Astrocyte (in vitro differentiated cells and primary cell): Measurements from ENCODE around the gene SUOX. TPM values are rescaled to one million over a fixed set of nuclear protein-coding genes. Genes with fewer than 3 reads are reported as not detected.
"Not testable (repeated sequence)": the region's sequence is repeated elsewhere in the genome, so short reads cannot be mapped to it uniquely, and the experiment has no call there.

Source experiments
- DNase-seq: peaks from one replicate; pipeline ENCODE4 v3.0.0-alpha.2; 2010; ENCODE audit warnings: low read depth
- FAIRE-seq: peaks from 2 replicates; lab custom pipeline; 2011; peaks lifted over from hg19 to GRCh38; lab: Jason Lieb, UNC
- H2AFZ ChIP-seq: 2 replicates; pipeline ENCODE4 v1.6.0; 2012; ENCODE audit warnings: low read depth, low read length, inconsistent platforms
- H3K27ac ChIP-seq: 2 replicates; pipeline ENCODE4 v1.5.1; 2011; ENCODE audit warnings: low read depth, low read length, inconsistent platforms
- H3K27me3 ChIP-seq: 2 replicates; pipeline ENCODE4 v1.6.0; 2011; ENCODE audit warnings: low read length, inconsistent platforms; ENCODE audit not compliant: insufficient read depth
- H3K36me3 ChIP-seq: 2 replicates; pipeline ENCODE4 v1.5.1; 2011; ENCODE audit warnings: low read length, inconsistent platforms; ENCODE audit not compliant: insufficient read depth
- H3K4me1 ChIP-seq: 2 replicates; pipeline ENCODE4 v1.5.1; 2011; ENCODE audit warnings: low read length, inconsistent platforms; ENCODE audit not compliant: insufficient read depth
- H3K4me2 ChIP-seq: 2 replicates; pipeline ENCODE4 v1.6.0; 2012; ENCODE audit warnings: low read length, inconsistent platforms
- H3K4me3 ChIP-seq: 2 replicates; pipeline ENCODE4 v1.5.1; 2011; ENCODE audit warnings: low read depth, mild to moderate bottlenecking, low read length, inconsistent platforms; ENCODE audit not compliant: insufficient read depth
- H3K79me2 ChIP-seq: 2 replicates; pipeline ENCODE4 v1.6.0; 2012; ENCODE audit warnings: mild to moderate bottlenecking, low read length, inconsistent platforms; ENCODE audit not compliant: insufficient read depth
- H3K9ac ChIP-seq: 2 replicates; pipeline ENCODE4 v1.6.0; 2012; ENCODE audit warnings: mild to moderate bottlenecking, low read length, inconsistent platforms
- H3K9me3 ChIP-seq: 2 replicates; pipeline ENCODE4 v1.5.1; 2012; ENCODE audit warnings: low read depth, mild to moderate bottlenecking, low read length, inconsistent platforms; ENCODE audit not compliant: insufficient read depth
- H4K20me1 ChIP-seq: 2 replicates; pipeline ENCODE4 v1.6.0; 2012; ENCODE audit warnings: low read length, inconsistent platforms; ENCODE audit not compliant: insufficient read depth
- H3K27ac Mint-ChIP-seq: one replicate; pipeline ENCODE4 v1.8.0; 2021; ENCODE audit warnings: mild to moderate bottlenecking, mixed read lengths; ENCODE audit not compliant: unreplicated experiment
- H3K27me3 Mint-ChIP-seq: one replicate; pipeline ENCODE4 v1.8.0; 2021; ENCODE audit warnings: low read depth, mixed read lengths; ENCODE audit not compliant: unreplicated experiment
- H3K36me3 Mint-ChIP-seq: one replicate; pipeline ENCODE4 v1.8.0; 2021; ENCODE audit warnings: low read depth, mixed read lengths; ENCODE audit not compliant: unreplicated experiment
- H3K4me1 Mint-ChIP-seq: one replicate; pipeline ENCODE4 v1.8.0; 2021; ENCODE audit warnings: low read depth, mixed read lengths; ENCODE audit not compliant: unreplicated experiment
- H3K4me3 Mint-ChIP-seq: one replicate; pipeline ENCODE4 v1.8.0; 2021; ENCODE audit warnings: mild to moderate bottlenecking, moderate library complexity, mixed read lengths; ENCODE audit not compliant: unreplicated experiment
- H3K9me3 Mint-ChIP-seq: one replicate; pipeline ENCODE4 v1.8.0; 2021; ENCODE audit warnings: mild to moderate bottlenecking, mixed read lengths; ENCODE audit not compliant: unreplicated experiment
- EZH2 ChIP-seq: IDR thresholded peaks from 2 replicates; pipeline ENCODE4 v1.6.1; 2012; ENCODE audit warnings: mild to moderate bottlenecking, low read length, inconsistent platforms; ENCODE audit not compliant: insufficient read depth
- total RNA-seq: library from RNA; stranded (reverse); gene quantifications from 2 replicates; pipeline ENCODE4 v1.2.1, GENCODE V29; 2021
- TF ChIP-seq, protein P1 (sequence below): IDR thresholded peaks from 2 replicates; pipeline ENCODE4 v1.5.1; 2011; ENCODE audit warnings: low read depth, mild to moderate bottlenecking, inconsistent platforms, low read length, moderate library complexity; ENCODE audit not compliant: insufficient read depth

The SUOX gene
- total RNA-seq, 1 donor from 2014 or later, result 14.3 TPM

DNA sequence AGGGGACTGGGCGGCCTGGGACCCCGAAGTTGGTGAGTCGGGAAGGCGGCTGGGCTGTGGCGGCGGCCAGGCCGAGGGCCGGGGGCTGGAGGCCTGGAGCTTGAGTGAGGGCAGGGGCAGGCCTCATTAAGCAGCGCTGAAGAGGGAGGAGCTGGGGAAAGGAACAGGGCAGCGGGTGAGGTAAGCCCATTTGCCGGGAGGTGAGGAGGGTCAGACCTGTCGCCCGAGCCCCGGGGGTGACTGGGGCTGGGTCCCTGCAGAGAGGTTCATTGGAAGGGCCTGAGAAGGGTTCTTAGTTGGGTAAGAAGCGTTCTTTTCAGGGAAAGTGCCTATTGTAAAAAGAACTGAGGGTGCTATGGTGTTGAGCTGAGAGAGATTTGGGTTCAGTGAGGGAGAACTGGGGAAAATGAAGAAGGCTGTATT lies 22.8 kb upstream of the SUOX start:
- H3K4me1 ChIP-seq, result peaks cover 12% of the 10 kb centered on the region
- peak overlapping the region; percentile 35 for H2AFZ ChIP-seq
- Mint-ChIP-seq H3K27ac (no peak overlapping the region), H3K9me3 (no peaks in the 10 kb centered on the region), H3K27me3 (no peaks in the 10 kb centered on the region), H3K36me3 (peaks cover 8% of the 10 kb centered on the region), H3K4me1 (peaks cover 20% of the 10 kb centered on the region), H3K4me3 (no peak overlapping the region)
- FAIRE-seq (no peak), DNase-seq (peak; percentile 44)
- TF ChIP-seq, protein P1, sequence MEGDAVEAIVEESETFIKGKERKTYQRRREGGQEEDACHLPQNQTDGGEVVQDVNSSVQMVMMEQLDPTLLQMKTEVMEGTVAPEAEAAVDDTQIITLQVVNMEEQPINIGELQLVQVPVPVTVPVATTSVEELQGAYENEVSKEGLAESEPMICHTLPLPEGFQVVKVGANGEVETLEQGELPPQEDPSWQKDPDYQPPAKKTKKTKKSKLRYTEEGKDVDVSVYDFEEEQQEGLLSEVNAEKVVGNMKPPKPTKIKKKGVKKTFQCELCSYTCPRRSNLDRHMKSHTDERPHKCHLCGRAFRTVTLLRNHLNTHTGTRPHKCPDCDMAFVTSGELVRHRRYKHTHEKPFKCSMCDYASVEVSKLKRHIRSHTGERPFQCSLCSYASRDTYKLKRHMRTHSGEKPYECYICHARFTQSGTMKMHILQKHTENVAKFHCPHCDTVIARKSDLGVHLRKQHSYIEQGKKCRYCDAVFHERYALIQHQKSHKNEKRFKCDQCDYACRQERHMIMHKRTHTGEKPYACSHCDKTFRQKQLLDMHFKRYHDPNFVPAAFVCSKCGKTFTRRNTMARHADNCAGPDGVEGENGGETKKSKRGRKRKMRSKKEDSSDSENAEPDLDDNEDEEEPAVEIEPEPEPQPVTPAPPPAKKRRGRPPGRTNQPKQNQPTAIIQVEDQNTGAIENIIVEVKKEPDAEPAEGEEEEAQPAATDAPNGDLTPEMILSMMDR, result no peak
- TF ChIP-seq EZH2, result no peak
- H4K20me1 ChIP-seq, result peaks cover 34% of the 10 kb centered on the region
- H3K9me3 ChIP-seq, result no peaks in the 10 kb centered on the region
- H3K79me2 ChIP-seq, result peaks cover 49% of the 10 kb centered on the region
- peak overlapping the region; percentile 77 for H3K4me3 ChIP-seq
- peak overlapping the region; percentile 95 for H3K9ac ChIP-seq
- peak overlapping the region; percentile 93 for H3K4me2 ChIP-seq
- peak overlapping the region; percentile 87 for H3K27ac ChIP-seq
- no peaks in the 10 kb centered on the region for H3K27me3 ChIP-seq
- H3K36me3 ChIP-seq, result peaks cover 5% of the 10 kb centered on the region

DNA sequence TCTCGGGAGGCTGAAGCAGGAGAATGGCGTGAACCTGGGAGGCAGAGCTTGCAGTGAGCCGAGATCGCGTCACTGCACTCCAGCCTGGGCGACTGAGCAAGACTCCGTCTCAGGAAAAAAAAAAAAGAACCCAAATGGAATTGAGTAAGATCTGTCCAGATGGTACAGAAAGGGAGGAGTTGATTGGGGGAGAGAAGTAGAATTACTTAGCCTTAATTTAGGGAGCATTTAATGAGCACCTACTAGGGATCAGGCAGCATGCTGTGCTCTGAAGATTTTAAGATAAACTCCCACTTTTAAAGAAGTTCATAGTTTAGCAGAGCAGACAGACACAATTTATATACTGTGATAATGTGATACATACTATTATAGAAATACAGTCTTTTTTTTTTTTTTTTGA lies 18.7 kb upstream of the SUOX start:
- peaks cover 17% of the 10 kb centered on the region for H3K4me1 Mint-ChIP-seq
- no peak overlapping the region for H3K27ac ChIP-seq
- no peak overlapping the region for H3K4me3 Mint-ChIP-seq
- H3K27me3 ChIP-seq, result no peaks in the 10 kb centered on the region
- no peak for TF ChIP-seq EZH2
- H3K36me3 ChIP-seq, result peaks cover 17% of the 10 kb centered on the region
- peaks cover 5% of the 10 kb centered on the region for H3K4me1 ChIP-seq
- H3K4me2 ChIP-seq, result no peak overlapping the region
- H3K36me3 Mint-ChIP-seq, result peaks cover 25% of the 10 kb centered on the region
- no peak overlapping the region for H3K27ac Mint-ChIP-seq
- peaks cover 53% of the 10 kb centered on the region for H4K20me1 ChIP-seq
- H3K9me3 ChIP-seq, result no peaks in the 10 kb centered on the region
- peaks cover 67% of the 10 kb centered on the region for H3K79me2 ChIP-seq
- no peak overlapping the region for H2AFZ ChIP-seq
- H3K9me3 Mint-ChIP-seq, result no peaks in the 10 kb centered on the region
- no peak for FAIRE-seq
- DNase-seq, result no peak
- no peak overlapping the region for H3K4me3 ChIP-seq
- no peaks in the 10 kb centered on the region for H3K27me3 Mint-ChIP-seq
- no peak overlapping the region for H3K9ac ChIP-seq

DNA sequence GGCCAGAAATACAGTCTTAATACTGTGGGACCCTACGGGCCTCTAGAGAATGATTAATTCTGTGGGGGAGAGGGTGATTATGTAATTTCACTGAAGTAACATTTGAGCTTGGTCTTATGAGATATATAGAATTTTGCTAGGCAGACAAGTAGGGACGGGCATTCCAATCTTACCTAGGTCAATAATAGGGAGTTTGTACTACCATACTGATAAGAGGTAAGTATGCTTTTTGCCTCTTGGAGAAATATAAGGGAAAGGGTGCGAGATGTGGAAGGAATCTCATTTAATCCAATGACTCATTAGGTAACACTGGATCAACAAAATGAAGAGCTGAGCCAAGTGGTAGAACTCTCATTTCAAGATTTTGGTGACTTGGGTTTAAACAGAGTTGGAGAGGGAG lies 18.0 kb upstream of the SUOX start:
- Histone ChIP-seq H3K27ac (no peak overlapping the region), H3K27me3 (no peaks in the 10 kb centered on the region), H3K4me1 (peaks cover 5% of the 10 kb centered on the region), H3K79me2 (peaks cover 70% of the 10 kb centered on the region), H3K4me2 (no peak overlapping the region), H3K9ac (no peak overlapping the region), H3K9me3 (no peaks in the 10 kb centered on the region), H2AFZ (no peak overlapping the region), H3K36me3 (peaks cover 17% of the 10 kb centered on the region), H4K20me1 (peaks cover 53% of the 10 kb centered on the region), H3K4me3 (no peak overlapping the region)
- Mint-ChIP-seq H3K27me3 (no peaks in the 10 kb centered on the region), H3K4me1 (peaks cover 17% of the 10 kb centered on the region), H3K9me3 (no peaks in the 10 kb centered on the region), H3K36me3 (peaks cover 25% of the 10 kb centered on the region), H3K27ac (peak overlapping the region; percentile 86), H3K4me3 (no peak overlapping the region)
- DNase-seq, result no peak
- FAIRE-seq, result no peak
- no peak for TF ChIP-seq EZH2
- TF ChIP-seq, protein P1, result no peak

DNA sequence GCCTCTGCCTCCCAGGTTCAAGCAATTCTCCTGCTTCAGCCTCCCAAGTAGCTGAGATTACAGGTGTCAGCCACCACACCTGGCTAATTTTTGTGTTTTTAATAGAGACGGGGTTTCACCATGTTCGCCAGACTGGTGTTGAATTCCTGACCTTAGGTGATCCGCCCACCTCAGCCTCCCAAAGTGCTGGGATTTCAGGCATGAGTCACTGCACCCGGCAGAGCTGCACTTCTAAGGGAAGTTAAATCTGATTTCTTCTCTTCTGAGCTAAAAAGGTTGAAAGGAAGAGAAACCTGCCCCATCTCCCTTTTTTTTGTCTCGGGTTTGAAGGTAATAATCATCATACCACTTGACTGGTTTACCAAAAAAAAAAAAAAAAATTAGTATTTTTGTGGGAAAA lies 15.2 kb upstream of the SUOX start:
- FAIRE-seq, result not testable (repeated sequence)

More for the DNA sequence above, 15.2 kb upstream of the SUOX start:
- not testable (repeated sequence) for H3K4me3 ChIP-seq, H3K9me3 ChIP-seq, H3K4me1 ChIP-seq, H3K27me3 ChIP-seq, H3K27ac ChIP-seq, H3K27me3 Mint-ChIP-seq, H3K4me3 Mint-ChIP-seq, H3K27ac Mint-ChIP-seq, DNase-seq, H3K9ac ChIP-seq, H2AFZ ChIP-seq, H3K9me3 Mint-ChIP-seq
- Histone ChIP-seq H3K79me2 (peaks cover 42% of the 10 kb centered on the region), H4K20me1 (peaks cover 49% of the 10 kb centered on the region), H3K4me2 (peak overlapping the region; percentile 7), H3K36me3 (peaks cover 29% of the 10 kb centered on the region)
- Mint-ChIP-seq H3K4me1 (peaks cover 14% of the 10 kb centered on the region), H3K36me3 (peaks cover 31% of the 10 kb centered on the region)
